Neural cell (in vitro differentiated cells): ENCODE results near the gene SLC35G1.

Experiments used
- EZH2 ChIP-seq: fragments of 200-600, 300-800 bp; shearing (Covaris generic), sonication (generic); IDR thresholded peaks from 2 replicates; pipeline ENCODE4 v1.6.1; 2014; ENCODE audit warnings: antibody characterized with exemption, low read length, borderline replicate concordance, mild to moderate bottlenecking; ENCODE audit not compliant: insufficient read depth, poor library complexity, severe bottlenecking
- MXI1 ChIP-seq: fragments of 450-650 bp; conservative IDR thresholded peaks from 2 replicates; pipeline ENCODE4 v1.6.1; 2014; ENCODE audit warnings: antibody characterized with exemption, mild to moderate bottlenecking; ENCODE audit not compliant: poor library complexity, severe bottlenecking
- POLR2AphosphoS5 ChIP-seq: IDR thresholded peaks from 2 replicates; pipeline ENCODE4 v1.6.1; 2012
- RAD21 ChIP-seq: fragments of 450-650 bp; conservative IDR thresholded peaks from 2 replicates; pipeline ENCODE4 v1.6.1; 2014; ENCODE audit warnings: antibody characterized with exemption, mild to moderate bottlenecking, moderate library complexity
- SMC3 ChIP-seq: fragments of 450-650 bp; conservative IDR thresholded peaks from 2 replicates; pipeline ENCODE4 v1.6.1; 2014; ENCODE audit warnings: antibody characterized with exemption, mild to moderate bottlenecking, moderate library complexity; ENCODE audit not compliant: poor library complexity
- TF ChIP-seq, protein P1 (sequence below): fragments of 450-650 bp; IDR thresholded peaks from 2 replicates; pipeline ENCODE4 v1.5.1; 2014; ENCODE audit warnings: antibody characterized with exemption, mild to moderate bottlenecking, moderate library complexity; ENCODE audit not compliant: poor library complexity, severe bottlenecking
- TF ChIP-seq, protein P2 (sequence below): IDR thresholded peaks from 2 replicates; pipeline ENCODE4 v1.6.1; 2012; ENCODE audit warnings: borderline replicate concordance

GRCh38 chr10:93872375-93873158 is 21.2 kb upstream of the SLC35G1 start:
- TF ChIP-seq POLR2AphosphoS5: no peak
- TF ChIP-seq, protein P1, sequence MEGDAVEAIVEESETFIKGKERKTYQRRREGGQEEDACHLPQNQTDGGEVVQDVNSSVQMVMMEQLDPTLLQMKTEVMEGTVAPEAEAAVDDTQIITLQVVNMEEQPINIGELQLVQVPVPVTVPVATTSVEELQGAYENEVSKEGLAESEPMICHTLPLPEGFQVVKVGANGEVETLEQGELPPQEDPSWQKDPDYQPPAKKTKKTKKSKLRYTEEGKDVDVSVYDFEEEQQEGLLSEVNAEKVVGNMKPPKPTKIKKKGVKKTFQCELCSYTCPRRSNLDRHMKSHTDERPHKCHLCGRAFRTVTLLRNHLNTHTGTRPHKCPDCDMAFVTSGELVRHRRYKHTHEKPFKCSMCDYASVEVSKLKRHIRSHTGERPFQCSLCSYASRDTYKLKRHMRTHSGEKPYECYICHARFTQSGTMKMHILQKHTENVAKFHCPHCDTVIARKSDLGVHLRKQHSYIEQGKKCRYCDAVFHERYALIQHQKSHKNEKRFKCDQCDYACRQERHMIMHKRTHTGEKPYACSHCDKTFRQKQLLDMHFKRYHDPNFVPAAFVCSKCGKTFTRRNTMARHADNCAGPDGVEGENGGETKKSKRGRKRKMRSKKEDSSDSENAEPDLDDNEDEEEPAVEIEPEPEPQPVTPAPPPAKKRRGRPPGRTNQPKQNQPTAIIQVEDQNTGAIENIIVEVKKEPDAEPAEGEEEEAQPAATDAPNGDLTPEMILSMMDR: no peak
- no peak for TF ChIP-seq RAD21
- TF ChIP-seq EZH2: no peak
- TF ChIP-seq, protein P2, sequence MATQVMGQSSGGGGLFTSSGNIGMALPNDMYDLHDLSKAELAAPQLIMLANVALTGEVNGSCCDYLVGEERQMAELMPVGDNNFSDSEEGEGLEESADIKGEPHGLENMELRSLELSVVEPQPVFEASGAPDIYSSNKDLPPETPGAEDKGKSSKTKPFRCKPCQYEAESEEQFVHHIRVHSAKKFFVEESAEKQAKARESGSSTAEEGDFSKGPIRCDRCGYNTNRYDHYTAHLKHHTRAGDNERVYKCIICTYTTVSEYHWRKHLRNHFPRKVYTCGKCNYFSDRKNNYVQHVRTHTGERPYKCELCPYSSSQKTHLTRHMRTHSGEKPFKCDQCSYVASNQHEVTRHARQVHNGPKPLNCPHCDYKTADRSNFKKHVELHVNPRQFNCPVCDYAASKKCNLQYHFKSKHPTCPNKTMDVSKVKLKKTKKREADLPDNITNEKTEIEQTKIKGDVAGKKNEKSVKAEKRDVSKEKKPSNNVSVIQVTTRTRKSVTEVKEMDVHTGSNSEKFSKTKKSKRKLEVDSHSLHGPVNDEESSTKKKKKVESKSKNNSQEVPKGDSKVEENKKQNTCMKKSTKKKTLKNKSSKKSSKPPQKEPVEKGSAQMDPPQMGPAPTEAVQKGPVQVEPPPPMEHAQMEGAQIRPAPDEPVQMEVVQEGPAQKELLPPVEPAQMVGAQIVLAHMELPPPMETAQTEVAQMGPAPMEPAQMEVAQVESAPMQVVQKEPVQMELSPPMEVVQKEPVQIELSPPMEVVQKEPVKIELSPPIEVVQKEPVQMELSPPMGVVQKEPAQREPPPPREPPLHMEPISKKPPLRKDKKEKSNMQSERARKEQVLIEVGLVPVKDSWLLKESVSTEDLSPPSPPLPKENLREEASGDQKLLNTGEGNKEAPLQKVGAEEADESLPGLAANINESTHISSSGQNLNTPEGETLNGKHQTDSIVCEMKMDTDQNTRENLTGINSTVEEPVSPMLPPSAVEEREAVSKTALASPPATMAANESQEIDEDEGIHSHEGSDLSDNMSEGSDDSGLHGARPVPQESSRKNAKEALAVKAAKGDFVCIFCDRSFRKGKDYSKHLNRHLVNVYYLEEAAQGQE: no peak
- TF ChIP-seq MXI1: no peak
- TF ChIP-seq SMC3: no peak
